Measurements from ENCODE around the gene CLHC1. TPM values are rescaled to one million over a fixed set of nuclear protein-coding genes. Genes with fewer than 3 reads are reported as not detected.
A peak's percentile ranks its signal among the peaks of the same experiment; 100 is the strongest.
"Not testable (repeated sequence)": the region's sequence is repeated elsewhere in the genome, so short reads cannot be mapped to it uniquely, and the experiment has no call there.

CLHC1 gene
- polyA plus RNA-seq, 1 of the 3 experiments (the other 2 are of a cell fraction): 3.8 TPM

DNA sequence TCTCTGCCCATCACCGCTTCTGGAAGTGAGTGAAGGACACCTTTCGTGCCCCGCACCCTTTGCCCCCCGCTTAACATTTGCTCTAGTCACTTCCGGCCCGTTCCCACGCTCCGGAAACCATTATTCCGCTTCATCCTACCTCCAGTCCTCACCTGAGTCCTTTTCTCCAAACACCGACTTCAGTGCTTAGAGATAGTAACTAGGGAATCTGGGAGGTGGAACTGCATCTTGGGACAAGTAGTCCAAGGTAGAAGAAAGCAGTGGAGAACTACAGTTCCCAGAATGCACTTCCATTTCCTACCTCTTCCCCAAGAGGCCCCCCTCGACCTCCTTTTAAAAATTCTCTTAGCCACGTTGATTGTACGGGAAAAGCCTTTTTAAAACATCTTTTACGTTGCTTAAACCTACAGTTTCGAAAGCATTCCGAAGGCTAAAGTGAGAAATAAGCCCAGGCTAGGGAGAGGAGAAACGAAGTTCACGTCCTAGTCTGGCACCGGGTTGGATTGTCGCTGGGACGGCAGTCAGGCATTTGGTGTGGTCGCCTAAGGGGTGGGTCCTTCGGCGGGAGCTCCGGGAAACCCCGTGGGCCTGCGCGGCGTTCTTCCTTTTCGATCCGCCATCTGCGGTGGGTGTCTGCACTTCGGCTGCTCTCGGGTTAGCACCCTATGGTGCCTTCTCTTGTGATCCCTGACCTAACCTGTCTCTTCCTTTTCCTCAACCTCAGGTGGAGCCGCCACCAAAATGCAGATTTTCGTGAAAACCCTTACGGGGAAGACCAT lies at the start of gene CLHC1, which contains the start of gene RPS27A (continued):
- TF ChIP-seq, protein P1, sequence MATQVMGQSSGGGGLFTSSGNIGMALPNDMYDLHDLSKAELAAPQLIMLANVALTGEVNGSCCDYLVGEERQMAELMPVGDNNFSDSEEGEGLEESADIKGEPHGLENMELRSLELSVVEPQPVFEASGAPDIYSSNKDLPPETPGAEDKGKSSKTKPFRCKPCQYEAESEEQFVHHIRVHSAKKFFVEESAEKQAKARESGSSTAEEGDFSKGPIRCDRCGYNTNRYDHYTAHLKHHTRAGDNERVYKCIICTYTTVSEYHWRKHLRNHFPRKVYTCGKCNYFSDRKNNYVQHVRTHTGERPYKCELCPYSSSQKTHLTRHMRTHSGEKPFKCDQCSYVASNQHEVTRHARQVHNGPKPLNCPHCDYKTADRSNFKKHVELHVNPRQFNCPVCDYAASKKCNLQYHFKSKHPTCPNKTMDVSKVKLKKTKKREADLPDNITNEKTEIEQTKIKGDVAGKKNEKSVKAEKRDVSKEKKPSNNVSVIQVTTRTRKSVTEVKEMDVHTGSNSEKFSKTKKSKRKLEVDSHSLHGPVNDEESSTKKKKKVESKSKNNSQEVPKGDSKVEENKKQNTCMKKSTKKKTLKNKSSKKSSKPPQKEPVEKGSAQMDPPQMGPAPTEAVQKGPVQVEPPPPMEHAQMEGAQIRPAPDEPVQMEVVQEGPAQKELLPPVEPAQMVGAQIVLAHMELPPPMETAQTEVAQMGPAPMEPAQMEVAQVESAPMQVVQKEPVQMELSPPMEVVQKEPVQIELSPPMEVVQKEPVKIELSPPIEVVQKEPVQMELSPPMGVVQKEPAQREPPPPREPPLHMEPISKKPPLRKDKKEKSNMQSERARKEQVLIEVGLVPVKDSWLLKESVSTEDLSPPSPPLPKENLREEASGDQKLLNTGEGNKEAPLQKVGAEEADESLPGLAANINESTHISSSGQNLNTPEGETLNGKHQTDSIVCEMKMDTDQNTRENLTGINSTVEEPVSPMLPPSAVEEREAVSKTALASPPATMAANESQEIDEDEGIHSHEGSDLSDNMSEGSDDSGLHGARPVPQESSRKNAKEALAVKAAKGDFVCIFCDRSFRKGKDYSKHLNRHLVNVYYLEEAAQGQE (IDR thresholded peaks at IDR 0.05; ENCODE audit: low read depth, low read length): no peak; the same call in 1 of the 2 replicates
- TF ChIP-seq RCOR1 (IDR thresholded peaks at IDR 0.05; ENCODE audit: low read length) (no peak), TEAD4 (IDR thresholded peaks at IDR 0.05; ENCODE audit: borderline replicate concordance, insufficient read depth) (no peak), GABPA (IDR thresholded peaks at IDR 0.05; ENCODE audit: low read depth) (peak; percentile 59), SMC3 (IDR thresholded peaks at IDR 0.05; ENCODE audit: low read depth, low read length) (no peak), RAD21 (IDR thresholded peaks at IDR 0.05; ENCODE audit: low read length) (no peak)
- TF ChIP-seq, protein P2, sequence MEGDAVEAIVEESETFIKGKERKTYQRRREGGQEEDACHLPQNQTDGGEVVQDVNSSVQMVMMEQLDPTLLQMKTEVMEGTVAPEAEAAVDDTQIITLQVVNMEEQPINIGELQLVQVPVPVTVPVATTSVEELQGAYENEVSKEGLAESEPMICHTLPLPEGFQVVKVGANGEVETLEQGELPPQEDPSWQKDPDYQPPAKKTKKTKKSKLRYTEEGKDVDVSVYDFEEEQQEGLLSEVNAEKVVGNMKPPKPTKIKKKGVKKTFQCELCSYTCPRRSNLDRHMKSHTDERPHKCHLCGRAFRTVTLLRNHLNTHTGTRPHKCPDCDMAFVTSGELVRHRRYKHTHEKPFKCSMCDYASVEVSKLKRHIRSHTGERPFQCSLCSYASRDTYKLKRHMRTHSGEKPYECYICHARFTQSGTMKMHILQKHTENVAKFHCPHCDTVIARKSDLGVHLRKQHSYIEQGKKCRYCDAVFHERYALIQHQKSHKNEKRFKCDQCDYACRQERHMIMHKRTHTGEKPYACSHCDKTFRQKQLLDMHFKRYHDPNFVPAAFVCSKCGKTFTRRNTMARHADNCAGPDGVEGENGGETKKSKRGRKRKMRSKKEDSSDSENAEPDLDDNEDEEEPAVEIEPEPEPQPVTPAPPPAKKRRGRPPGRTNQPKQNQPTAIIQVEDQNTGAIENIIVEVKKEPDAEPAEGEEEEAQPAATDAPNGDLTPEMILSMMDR (IDR thresholded peaks at IDR 0.05): no peak
- TF ChIP-seq, protein P3, sequence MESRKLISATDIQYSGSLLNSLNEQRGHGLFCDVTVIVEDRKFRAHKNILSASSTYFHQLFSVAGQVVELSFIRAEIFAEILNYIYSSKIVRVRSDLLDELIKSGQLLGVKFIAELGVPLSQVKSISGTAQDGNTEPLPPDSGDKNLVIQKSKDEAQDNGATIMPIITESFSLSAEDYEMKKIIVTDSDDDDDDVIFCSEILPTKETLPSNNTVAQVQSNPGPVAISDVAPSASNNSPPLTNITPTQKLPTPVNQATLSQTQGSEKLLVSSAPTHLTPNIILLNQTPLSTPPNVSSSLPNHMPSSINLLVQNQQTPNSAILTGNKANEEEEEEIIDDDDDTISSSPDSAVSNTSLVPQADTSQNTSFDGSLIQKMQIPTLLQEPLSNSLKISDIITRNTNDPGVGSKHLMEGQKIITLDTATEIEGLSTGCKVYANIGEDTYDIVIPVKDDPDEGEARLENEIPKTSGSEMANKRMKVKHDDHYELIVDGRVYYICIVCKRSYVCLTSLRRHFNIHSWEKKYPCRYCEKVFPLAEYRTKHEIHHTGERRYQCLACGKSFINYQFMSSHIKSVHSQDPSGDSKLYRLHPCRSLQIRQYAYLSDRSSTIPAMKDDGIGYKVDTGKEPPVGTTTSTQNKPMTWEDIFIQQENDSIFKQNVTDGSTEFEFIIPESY (IDR thresholded peaks at IDR 0.05; ENCODE audit: borderline replicate concordance, low read depth): no peak

DNA sequence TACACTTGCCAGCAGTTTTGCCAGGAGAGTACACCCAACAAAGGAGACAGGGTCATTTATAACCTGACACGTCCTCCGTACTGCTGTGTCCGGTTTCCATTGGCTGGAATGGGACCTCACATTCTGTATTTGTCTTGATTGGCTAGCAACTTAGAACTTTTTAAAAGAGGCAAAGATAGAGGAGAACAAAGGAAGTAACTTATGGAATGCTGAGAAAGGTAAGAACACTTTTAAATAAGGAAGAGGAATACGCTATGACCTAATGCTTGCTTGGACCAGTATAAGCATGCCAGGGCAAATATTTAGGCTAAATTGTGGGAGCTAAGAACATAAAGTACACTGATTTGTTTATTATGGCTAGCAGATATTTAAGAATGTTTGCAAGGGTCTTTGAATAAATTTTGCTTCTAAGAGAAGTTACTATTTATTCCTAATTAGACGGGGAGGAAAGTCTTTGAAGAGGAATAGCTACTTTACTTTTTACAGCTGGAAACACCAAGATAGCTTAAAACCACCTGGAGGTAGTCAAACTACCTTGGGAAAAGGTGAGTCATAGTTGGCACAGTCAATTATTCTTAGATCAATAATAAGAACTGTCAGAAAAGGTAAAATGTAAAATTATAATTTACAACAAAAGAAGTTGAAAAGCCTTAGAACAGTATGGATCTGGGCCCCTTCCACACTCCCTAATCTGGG lies 48.9 kb upstream of the CLHC1 start:
- H3K27me3 ChIP-seq (ENCODE audit: insufficient read depth); H2AFZ ChIP-seq (ENCODE audit: low read depth); H3K27ac ChIP-seq (ENCODE audit: low read depth in 2 of 2, low read length in 1 of 2); CTCF ChIA-PET; H3K4me3 ChIP-seq (ENCODE audit: low read depth in 2 of 2, low read length in 1 of 2); H3K79me2 ChIP-seq (ENCODE audit: insufficient read depth); DNase-seq; H3K4me2 ChIP-seq; H3K9me3 ChIP-seq; H4K20me1 ChIP-seq (ENCODE audit: insufficient read depth); H3F3A ChIP-seq (replicated peaks; ENCODE audit: insufficient read depth); H3K9ac ChIP-seq; H3K9me2 ChIP-seq; H3K36me3 ChIP-seq (replicated peaks in 1 of 2; ENCODE audit: control insufficient read depth in 1 of 2, insufficient read depth in 2 of 2, low read length in 1 of 2); H3K4me1 ChIP-seq (ENCODE audit: control insufficient read depth in 1 of 2, insufficient read depth in 2 of 2, low read depth in 1 of 2, low read length in 1 of 2): not testable (repeated sequence)
- WGBS (ENCODE audit: low lambda C conversion rate): 89% methylated on average over 5 of the region's 5 CpGs
- POLR2A ChIA-PET: interaction anchor here (0.6 kb wide), 1 partner anchor 25 kb away, joined by 5 read pairs; no protein-coding TSS in a partner anchor

DNA sequence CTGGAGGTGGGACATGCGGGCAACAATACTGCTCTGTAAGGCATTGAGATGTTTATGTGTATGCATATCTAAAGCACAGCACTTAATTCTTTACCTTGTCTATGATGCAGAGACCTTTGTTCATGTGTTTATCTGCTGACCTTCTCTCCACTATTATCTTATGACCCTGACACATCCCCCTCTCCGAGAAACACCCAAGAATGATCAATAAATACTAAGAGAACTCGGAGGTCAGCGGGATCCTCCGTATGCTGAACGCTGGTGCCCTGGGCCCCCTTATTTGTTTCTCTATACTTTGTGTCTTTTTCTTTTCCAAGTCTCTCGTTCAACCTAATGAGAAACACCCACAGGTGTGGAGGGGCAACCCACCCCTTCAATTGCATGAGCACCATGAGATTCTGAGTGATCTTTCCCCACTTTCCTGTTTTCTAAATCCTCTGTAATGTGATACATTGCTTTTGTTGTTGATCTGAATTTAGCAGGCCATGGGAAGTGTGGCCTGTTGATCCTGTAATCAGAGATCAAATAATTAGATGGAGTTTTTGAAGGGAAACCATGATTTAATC lies 47.8 kb upstream of the CLHC1 start:
- H3K4me3 ChIP-seq (ENCODE audit: low read depth in 2 of 2, low read length in 1 of 2); H3K9me2 ChIP-seq; H3K27ac ChIP-seq (ENCODE audit: low read depth in 2 of 2, low read length in 1 of 2); H3K9ac ChIP-seq; H3K27me3 ChIP-seq (ENCODE audit: insufficient read depth); H3F3A ChIP-seq (replicated peaks; ENCODE audit: insufficient read depth); H3K4me1 ChIP-seq (ENCODE audit: control insufficient read depth in 1 of 2, insufficient read depth in 2 of 2, low read depth in 1 of 2, low read length in 1 of 2); DNase-seq; H3K4me2 ChIP-seq; H4K20me1 ChIP-seq (ENCODE audit: insufficient read depth); H3K9me3 ChIP-seq; POLR2A ChIA-PET; H3K36me3 ChIP-seq (replicated peaks in 1 of 2; ENCODE audit: control insufficient read depth in 1 of 2, insufficient read depth in 2 of 2, low read length in 1 of 2); H3K79me2 ChIP-seq (ENCODE audit: insufficient read depth); H2AFZ ChIP-seq (ENCODE audit: low read depth); CTCF ChIA-PET: not testable (repeated sequence)
- 96% methylated on average over 7 of the region's 7 CpGs for whole genome bisulfite sequencing (ENCODE audit: low lambda C conversion rate)

DNA sequence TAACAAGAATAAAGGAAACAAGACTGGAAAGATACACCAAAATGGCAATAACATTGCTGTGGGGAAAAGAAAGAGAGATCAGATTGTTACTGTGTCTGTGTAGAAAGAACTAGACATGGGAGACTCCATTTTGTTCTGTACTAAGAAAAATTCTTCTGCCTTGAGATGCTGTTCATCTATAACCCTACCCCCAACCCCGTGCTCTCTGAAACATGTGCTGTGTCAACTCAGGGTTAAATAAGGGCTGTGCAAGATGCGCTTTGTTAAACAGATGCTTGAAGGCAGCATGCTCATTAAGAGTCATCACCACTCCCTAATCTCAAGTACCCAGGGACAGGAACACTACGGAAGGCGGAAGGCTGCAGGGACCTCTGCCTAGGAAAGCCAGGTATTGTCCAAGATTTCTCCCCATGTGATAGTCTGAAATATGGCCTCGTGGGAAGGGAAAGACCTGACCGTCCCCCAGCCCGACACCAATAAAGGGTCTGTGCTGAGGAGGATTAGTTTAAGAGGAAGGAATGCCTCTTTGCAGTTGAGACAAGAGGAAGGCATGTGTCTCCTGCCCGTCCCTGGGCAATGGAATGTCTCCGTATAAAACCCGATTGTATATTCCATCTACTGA lies 47.2 kb upstream of the CLHC1 start:
- H2AFZ ChIP-seq (ENCODE audit: low read depth); H3K9me3 ChIP-seq: not testable (repeated sequence)
- 81% methylated on average over 10 of the region's 10 CpGs for WGBS (ENCODE audit: low lambda C conversion rate)

More for the DNA sequence above, 47.2 kb upstream of the CLHC1 start:
- H3F3A ChIP-seq (replicated peaks; ENCODE audit: insufficient read depth); H3K4me2 ChIP-seq; H4K20me1 ChIP-seq (ENCODE audit: insufficient read depth); DNase-seq; H3K4me3 ChIP-seq (ENCODE audit: low read depth in 2 of 2, low read length in 1 of 2); H3K9ac ChIP-seq; H3K27ac ChIP-seq (ENCODE audit: low read depth in 2 of 2, low read length in 1 of 2); H3K27me3 ChIP-seq (ENCODE audit: insufficient read depth); CTCF ChIA-PET; H3K9me2 ChIP-seq; POLR2A ChIA-PET; H3K36me3 ChIP-seq (replicated peaks in 1 of 2; ENCODE audit: control insufficient read depth in 1 of 2, insufficient read depth in 2 of 2, low read length in 1 of 2); H3K4me1 ChIP-seq (ENCODE audit: control insufficient read depth in 1 of 2, insufficient read depth in 2 of 2, low read depth in 1 of 2, low read length in 1 of 2); H3K79me2 ChIP-seq (ENCODE audit: insufficient read depth): not testable (repeated sequence)

Data from SK-N-SH (cell line).